ENCODE measurements around the gene NDUFS2.

NDUFS2 gene

DNA sequence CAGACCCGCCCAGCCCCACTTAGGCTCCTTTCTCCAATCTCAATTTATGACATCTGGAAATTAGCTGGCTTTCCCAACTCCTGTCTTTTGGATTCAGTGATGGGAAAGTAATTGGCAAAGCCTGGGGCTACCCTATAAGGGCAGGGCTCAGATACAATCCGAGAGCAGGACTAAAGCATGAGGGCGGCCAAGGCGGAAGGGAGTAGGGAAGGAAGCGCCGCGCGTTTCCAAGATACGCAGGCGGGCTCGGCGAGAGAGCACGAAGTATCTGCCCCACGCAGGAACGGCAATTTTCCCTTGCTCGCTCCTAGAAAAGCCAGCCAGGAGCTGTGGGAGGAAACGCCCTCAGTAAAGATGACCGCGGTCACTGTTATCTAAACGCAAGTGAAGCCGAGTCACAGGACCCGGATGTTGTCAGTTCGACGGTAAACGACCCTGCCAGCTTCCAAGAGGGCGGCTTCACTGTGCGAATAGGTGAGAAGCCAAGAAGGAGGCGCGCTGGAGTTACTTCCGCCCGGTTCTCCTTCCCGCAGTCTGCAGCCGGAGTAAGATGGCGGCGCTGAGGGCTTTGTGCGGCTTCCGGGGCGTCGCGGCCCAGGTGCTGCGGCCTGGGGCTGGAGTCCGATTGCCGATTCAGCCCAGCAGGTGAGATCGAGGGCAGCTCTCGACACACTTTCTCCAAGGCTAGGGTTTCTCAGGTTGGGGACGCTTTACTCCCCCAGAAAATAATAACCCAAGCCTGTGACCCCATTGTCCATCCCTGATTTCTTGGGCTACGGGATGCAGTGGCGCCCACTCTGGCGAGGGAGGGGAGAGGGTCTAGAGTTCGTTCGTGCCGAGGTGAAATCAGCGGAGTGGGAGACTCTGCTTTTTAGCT, at the start of gene NDUFS2:
Gene NDUFS2, plus strand, starts transcription at position 532 of the 877 bp plus-strand sequence. Its CDS starts 19 bp downstream, at position 551.
- DNase-seq (ENCODE audit: low read depth, low spot score) = peak; percentile 99

DNA sequence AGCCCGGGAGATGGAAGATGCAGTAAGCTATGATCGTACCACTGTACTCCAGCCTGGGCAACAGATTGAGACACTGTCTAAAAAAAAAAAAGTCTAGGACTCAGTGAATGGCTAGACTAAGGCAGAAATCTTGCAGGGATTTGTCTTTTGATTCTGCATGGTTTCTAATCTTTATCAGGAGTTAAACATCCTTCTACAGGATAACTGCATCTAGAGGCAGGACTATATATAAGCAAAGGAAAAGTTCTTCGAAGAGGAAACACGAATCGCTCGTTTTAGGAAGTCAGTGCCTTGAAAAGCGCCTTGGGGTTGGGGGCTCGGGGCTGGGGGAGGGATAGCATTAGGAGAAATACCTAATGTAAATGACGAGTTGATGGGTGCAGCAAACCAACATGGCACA, 49.0 kb upstream of the NDUFS2 start:
- DNase-seq (ENCODE audit: low read depth, low spot score) = no peak

DNA sequence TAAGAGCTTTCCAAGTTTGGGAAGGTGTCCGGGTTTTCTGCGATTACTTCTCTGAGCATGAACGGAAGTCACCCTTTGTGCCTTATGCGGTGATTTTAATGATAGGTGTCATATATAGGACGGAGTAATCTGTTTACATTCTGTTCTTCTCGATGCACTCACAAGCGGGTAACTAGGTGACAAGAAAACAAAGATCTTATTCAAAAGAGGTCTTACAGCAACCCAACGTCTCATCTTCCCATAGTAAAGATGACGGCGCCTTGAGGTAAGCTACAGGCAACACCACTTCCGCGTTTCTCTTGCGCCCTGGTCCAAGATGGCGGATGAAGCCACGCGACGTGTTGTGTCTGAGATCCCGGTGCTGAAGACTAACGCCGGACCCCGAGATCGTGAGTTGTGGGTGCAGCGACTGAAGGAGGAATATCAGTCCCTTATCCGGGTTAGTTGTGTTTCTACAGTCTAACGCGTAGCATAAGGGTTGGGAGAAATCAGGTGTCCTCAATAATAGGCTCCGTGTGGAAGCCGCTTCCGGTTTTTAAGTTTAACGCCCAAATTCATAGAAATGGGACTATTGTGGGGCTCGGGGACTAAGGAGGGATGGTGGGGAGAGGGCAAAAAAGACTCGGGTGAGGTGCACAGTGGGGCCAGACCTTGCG, 48.4 kb upstream of the NDUFS2 start, which contains the start of gene UFC1:
Gene UFC1, plus strand, starts transcription at position 297 of the 656 bp plus-strand sequence. Its CDS starts 20 bp downstream, at position 317.
- no peak for DNase-seq (ENCODE audit: low read depth, low spot score)

DNA sequence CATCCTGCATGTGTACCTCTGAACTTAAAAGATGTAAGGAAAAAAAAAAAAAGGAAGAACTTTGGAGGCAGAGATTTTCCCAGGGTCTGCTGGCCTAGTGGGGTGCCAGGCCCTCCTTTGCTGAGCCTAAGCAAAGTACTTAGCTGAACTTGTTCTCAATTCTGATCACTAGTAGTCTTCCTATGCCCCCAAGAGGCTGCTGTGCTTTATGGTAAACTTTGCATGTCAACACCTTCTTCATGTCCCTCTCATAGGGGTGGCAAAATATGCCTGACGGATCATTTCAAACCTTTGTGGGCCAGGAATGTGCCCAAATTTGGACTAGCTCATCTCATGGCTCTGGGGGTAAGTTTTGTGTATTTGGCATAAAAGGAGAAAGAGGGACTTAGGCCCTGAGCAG, 44.3 kb upstream of the NDUFS2 start:
- DNase-seq (ENCODE audit: low read depth, low spot score) = no peak

DNA sequence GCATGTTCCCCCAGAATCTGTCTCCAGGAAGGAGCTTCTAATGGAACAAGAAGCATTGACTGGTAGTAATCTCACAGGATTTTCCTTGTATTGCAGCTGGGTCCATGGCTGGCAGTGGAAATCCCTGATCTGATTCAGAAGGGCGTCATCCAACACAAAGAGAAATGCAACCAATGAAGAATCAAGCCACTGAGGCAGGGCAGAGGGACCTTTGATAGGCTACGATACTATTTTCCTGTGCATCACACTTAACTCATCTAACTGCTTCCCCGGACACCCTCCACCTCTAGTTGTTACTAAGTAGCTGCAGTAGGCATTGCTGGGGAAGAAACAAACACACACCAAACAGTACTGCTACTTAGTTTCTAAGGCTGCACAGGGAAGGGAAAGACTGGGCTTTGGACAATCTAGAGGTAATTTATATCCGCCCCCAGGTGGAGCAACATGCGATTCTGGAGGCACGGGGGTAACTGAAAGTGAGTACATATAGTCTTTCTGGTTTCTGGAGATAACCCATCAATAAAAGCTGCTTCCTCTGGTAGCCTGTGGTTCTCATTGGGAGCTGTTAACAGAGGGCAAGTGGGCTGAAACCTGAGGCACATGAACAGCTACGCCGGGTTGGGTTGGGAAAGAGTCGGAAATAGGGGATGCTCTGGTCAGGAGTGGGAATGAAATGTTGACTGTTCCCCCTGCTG, 43.7 kb upstream of the NDUFS2 start:
- DNase-seq (ENCODE audit: low read depth, low spot score) = no peak

DNA sequence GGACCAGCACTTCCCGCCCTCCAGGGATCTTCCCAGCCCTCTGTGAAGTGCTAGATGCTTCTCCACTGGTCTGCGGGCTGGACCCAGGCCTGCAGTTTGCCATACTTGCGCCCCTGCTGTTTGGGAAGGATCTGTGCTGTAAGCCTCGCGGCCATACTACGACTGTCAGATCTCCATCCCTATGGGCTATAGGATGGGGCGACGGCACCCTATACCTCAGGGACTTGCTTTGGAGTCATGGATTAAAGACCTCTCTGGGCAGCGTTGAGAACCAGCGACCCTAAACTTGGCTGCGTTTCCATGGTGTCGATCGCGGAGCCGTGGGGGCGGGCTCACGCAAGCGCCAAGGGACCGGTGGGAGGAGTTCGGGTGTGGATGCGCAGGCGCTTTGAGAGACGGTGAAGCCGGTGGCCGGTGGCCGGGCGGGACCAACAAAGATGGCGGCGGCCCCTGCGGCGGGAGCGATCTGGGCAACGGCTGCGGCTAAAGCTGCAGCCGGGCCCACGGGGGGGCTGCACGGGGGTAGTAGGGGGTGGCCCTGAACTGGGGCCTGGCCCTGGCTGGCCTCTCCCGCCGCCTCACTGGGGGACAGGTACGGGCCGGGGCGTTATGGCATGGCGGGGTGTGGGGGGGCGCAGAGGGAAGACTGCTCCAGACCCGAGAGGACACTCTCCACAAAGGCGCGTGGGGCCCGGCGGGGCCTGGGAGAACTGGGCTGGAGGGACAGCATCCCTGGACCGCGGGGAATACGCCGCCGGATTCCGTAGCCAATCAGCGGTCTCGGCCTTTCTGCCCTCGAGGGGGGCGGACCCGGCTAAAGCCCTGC, 42.9 kb upstream of the NDUFS2 start, which contains the start of gene USP21:
Gene USP21, plus strand, starts transcription at position 414 of the 826 bp plus-strand sequence. CDS start 1,141 bp downstream, outside the sequence.
- no peak for DNase-seq (ENCODE audit: low read depth, low spot score)

DNA sequence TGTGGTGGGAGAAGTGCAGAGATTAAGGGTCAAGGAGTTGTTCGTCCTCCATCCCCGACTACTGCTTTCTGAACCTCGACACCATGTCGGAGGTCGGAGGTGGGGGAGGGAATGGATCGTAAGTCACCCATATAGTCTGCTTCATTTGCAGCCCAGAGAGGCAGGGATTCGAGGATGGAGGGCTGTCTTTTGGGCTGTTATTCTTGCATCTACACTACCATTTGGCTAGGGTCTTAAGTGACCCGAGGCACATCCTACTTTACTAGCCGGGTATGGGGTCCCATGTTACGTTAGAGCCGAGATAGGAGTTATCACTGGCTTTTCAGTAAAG, 42.3 kb upstream of the NDUFS2 start:
- no peak for DNase-seq (ENCODE audit: low read depth, low spot score)

DNA sequence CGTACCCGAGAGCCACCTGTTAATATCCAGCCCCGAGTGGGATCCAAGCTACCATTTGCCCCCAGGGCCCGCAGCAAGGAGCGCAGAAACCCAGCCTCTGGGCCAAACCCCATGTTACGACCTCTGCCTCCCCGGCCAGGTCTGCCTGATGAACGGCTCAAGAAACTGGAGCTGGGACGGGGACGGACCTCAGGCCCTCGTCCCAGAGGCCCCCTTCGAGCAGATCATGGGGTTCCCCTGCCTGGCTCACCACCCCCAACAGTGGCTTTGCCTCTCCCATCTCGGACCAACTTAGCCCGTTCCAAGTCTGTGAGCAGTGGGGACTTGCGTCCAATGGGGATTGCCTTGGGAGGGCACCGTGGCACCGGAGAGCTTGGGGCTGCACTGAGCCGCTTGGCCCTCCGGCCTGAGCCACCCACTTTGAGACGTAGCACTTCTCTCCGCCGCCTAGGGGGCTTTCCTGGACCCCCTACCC, 41.5 kb upstream of the NDUFS2 start:
- DNase-seq (ENCODE audit: low read depth, low spot score) = no peak

DNA sequence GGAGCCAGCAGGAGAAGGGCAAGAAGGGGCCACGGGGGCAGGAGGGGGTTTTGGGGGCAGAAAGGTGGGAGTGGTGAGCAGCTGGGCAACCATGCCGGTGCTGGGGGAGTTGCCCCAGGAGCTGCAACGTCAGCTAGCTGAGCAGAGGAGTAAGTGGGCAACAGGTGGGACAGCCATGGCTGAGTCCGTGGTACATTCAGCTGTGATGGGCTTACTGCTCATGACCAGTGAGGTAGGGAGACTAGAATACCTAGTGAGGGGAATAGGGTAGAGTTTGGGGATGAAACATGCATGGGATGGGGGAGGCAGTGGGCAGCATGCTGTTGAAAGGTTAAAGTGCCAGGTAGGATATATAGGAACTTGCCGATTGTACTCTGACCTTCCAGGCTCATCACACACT, 40.5 kb upstream of the NDUFS2 start:
- no peak for DNase-seq (ENCODE audit: low read depth, low spot score)

DNA sequence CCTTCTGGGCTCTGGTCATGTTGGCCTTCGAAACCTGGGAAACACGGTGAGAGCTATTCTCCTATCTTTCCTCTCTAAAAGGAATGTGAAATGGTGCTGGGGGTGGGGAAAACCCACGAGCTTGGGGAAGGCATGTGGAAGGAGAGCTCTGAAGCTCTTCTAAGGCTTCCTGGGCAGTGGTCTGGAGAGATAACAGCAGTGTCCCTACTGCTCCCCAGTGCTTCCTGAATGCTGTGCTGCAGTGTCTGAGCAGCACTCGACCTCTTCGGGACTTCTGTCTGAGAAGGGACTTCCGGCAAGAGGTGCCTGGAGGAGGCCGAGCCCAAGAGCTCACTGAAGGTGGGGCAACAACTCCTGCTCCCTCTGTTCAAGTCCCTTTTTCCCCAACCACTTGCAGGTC, 40.1 kb upstream of the NDUFS2 start:
- DNase-seq (ENCODE audit: low read depth, low spot score) = no peak

DNA sequence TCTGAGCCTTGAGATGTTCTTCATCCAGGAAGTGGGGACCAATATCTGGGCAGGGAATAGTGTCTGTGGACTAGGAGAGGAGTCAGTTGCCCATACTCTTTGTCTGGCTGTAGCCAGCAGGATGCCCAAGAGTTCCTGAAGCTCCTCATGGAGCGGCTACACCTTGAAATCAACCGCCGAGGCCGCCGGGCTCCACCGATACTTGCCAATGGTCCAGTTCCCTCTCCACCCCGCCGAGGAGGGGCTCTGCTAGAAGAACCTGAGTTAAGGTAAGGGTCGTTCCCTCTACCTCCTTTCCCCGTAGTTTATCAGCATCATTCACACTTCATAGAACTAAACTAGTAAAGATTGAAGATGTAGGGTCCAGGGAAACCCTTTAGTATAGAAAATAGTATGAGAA, 39.4 kb upstream of the NDUFS2 start:
- no peak for DNase-seq (ENCODE audit: low read depth, low spot score)

DNA sequence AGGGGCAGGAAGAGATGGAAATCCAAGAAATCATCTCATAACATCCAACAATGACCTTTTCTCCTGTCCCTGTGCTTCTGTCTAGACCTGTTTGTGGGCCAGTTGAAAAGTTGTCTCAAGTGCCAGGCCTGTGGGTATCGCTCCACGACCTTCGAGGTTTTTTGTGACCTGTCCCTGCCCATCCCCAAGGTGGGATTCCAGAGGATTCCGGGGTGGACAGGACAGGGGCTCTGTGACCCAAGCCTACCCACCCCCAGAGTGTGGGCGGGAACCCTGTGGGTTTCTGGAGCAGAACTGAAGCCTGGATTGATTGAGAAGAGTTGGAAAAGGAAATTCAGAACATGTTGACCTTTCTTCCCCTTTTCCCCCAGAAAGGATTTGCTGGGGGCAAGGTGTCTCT, 38.4 kb upstream of the NDUFS2 start:
- no peak for DNase-seq (ENCODE audit: low read depth, low spot score)

DNA sequence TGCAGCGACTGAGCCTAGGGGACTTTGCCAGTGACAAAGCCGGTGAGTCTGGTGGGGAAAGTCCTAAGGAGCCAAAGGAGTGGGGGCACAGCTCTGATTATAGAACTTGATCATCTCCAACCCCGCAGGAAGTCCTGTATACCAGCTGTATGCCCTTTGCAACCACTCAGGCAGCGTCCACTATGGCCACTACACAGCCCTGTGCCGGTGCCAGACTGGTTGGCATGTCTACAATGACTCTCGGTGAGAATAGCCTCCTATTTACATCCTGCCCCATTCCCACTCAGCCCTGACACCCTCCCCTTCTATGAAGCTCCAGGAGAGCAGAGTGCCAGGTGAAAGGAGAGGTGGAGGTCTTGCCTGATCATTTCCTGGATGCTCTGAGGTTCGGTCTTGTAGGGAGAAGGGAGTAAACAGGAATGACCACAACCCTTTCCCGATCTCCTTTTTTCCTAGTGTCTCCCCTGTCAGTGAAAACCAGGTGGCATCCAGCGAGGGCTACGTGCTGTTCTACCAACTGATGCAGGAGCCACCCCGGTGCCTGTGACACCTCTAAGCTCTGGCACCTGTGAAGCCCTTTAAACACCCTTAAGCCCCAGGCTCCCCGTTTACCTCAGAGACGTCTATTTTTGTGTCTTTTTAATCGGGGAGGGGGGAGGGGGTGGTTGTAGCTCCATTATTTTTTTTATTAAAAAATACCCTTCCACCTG, 37.1 kb upstream of the NDUFS2 start:
- DNase-seq (ENCODE audit: low read depth, low spot score) = no peak

DNA sequence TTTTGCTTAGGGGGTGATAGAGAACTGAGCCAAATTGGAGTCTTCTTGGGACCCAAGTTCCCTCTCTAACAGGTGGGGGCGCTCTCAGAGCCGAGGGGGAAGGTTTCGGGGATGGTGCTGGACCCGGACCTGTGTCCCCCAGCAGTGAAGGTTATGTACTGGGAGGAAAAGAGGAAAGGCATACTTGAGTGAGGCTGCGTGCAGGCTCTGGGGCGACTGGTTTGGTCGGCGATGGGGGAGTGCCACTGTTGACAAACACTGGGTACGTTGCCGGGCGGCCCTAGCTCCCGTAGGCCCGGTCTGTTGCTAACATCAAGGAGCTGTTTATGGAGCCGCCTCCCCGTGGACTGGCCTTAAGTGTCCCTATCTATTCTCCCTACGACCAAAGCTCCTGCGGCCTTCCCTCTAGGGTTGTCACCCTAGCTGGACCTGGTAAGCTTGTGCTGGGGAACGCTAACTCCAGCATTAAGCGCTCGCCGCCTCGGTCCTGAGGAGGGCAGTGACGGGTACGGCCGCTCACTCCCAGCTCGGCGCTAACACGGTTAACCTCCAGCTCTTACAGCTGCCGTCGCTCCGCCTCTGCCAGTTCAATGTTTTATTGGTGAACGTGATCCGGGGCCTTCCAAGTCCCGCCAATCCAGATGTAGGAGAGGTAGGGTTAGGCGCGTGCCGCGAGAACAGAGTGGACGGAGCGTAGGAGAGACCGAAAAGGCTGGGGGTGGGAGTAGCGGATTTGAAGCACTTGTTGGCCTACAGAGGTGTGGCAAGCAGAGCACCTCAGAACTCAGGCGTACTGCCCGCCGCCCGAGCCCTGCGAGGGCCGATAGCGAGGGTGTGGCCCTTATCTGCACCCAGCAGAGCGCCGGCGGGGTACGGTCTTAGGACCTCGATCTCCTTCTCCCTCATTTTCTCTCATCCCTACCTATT, 36.2 kb upstream of the NDUFS2 start, which contains the start of gene PPOX:
Gene PPOX, plus strand, starts transcription at position 685 of the 927 bp plus-strand sequence. CDS start 422 bp downstream, outside the sequence.
- DNase-seq (ENCODE audit: low read depth, low spot score) = peak; percentile 95

DNA sequence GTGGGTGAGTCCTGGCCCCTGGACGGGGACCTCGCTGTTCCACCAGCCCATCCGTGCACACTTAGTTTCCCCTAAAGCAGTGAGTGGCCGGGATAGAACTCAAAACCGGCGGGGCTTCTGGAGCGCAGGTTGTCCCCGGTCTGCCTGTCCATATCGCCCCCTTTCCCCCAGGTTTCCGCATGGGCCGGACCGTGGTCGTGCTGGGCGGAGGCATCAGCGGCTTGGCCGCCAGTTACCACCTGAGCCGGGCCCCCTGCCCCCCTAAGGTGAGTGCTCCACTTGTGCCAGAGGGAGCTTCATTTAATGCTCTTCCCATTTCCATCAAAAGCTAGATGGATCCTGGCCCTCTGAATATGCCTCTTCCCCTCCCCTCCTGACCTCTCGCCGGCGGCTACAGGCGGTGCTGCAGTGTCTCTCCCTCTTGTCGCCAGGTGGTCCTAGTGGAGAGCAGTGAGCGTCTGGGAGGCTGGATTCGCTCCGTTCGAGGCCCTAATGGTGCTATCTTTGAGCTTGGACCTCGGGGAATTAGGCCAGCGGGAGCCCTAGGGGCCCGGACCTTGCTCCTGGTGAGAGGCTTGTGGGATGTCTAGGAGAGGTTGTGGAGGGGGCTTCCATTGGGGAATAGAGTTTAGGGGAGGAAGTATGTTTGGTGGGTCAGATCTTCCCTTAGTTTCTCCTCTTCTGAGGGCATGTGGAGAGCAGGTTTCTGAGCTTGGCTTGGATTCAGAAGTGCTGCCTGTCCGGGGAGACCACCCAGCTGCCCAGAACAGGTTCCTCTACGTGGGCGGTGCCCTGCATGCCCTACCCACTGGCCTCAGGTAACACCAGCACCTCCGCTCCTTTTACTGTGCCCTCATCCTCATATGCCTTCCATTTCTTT, 35.3 kb upstream of the NDUFS2 start:
- no peak for DNase-seq (ENCODE audit: low read depth, low spot score)

DNA sequence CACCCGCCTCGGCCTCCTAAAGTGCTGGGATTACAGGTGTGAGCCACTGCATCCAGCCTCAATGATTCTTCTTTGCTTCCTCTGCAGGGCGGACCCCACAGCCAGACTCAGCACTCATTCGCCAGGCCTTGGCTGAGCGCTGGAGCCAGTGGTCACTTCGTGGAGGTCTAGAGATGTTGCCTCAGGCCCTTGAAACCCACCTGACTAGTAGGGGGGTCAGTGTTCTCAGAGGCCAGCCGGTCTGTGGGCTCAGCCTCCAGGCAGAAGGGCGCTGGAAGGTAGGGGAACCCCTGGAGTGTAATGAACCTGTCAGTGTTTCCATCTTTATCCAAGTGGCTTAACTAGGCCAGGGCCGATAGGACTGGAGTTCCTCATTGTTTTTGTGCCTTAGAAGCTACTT, 33.3 kb upstream of the NDUFS2 start:
- DNase-seq (ENCODE audit: low read depth, low spot score) = no peak

DNA sequence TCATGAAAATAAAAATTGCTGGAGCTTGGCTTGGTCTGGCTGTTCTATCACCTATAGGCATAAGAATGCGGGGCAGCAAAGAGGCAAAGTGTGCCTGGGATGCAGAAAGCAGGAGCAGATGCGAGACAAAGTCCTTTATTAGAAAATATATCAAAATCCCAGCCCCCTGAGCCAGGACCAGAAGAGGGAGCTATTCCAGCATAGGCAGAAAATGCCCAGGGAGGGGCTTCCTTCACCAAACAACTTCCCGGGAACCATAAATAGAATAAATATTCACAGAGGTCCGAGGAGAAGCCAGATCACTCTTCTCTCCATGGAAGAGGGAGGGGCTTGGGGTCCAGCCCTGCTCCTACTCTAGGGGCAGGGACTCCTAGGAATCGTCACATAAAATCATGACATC, 31.0 kb upstream of the NDUFS2 start:
- no peak for DNase-seq (ENCODE audit: low read depth, low spot score)

DNA sequence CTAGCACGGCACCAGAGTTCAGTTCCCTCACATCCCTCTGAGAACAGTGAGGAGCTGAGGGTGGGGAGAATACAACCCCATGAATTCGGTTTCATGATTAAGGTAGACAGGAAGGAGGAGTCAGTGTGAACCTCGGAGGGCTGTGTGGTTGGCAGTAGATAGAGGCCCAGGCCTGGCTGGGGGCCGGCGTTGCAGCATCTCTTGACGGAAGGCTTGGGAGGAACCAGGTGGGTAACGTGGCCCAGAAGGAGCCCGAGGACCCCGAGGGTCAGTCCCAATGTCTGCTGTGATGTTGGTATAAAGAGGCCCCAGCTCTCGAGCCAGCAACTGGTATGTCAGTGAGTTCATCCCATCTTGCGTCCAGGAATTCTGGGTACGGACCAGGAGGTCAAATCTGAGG, 30.5 kb upstream of the NDUFS2 start:
- no peak for DNase-seq (ENCODE audit: low read depth, low spot score)

Data from iPS DF 19.7 (cell line).